ENCODE results near the gene EEF1AKMT2.
"Not testable (repeated sequence)": the region's sequence is repeated elsewhere in the genome, so short reads cannot be mapped to it uniquely, and the experiment has no call there.

Gene EEF1AKMT2

GRCh38 chr10:124755581-124755980 is 36.1 kb downstream of the EEF1AKMT2 start:
- DNase-seq (ENCODE audit: low read depth, low spot score), result no peak

GRCh38 chr10:124754227-124754626 is 37.5 kb downstream of the EEF1AKMT2 start:
- DNase-seq (ENCODE audit: low read depth, low spot score), result no peak

GRCh38 chr10:124748953-124749645 is 42.6 kb downstream of the EEF1AKMT2 start:
- DNase-seq (ENCODE audit: low read depth, low spot score), result no peak

- no peak for DNase-seq (ENCODE audit: low read depth, low spot score)
These were observed 43.5 kb downstream of the EEF1AKMT2 start for GRCh38 chr10:124748166-124748565.

- no peak for DNase-seq (ENCODE audit: low read depth, low spot score)
These were observed 43.9 kb downstream of the EEF1AKMT2 start for GRCh38 chr10:124747745-124748144.

GRCh38 chr10:124746992-124747391 is 44.7 kb downstream of the EEF1AKMT2 start:
- DNase-seq (ENCODE audit: low read depth, low spot score), result no peak

- DNase-seq (ENCODE audit: low read depth, low spot score), result not testable (repeated sequence)
These were observed 45.2 kb downstream of the EEF1AKMT2 start for GRCh38 chr10:124746447-124746846.

GRCh38 chr10:124745673-124746072 is 46.0 kb downstream of the EEF1AKMT2 start:
- no peak for DNase-seq (ENCODE audit: low read depth, low spot score)

- DNase-seq (ENCODE audit: low read depth, low spot score), result no peak
These were observed 46.4 kb downstream of the EEF1AKMT2 start for GRCh38 chr10:124745252-124745651.

GRCh38 chr10:124744102-124745050 is 47.3 kb downstream of the EEF1AKMT2 start, which contains the start of gene FAM53B:
Gene FAM53B (minus strand): TSS chr10:124744378. CDS start chr10:124706713, 37,665 bp downstream.
- no peak for DNase-seq (ENCODE audit: low read depth, low spot score)

- no peak for DNase-seq (ENCODE audit: low read depth, low spot score)
These were observed 48.2 kb downstream of the EEF1AKMT2 start for GRCh38 chr10:124743191-124744101.

GRCh38 chr10:124742413-124743190 is 49.1 kb downstream of the EEF1AKMT2 start:
- no peak for DNase-seq (ENCODE audit: low read depth, low spot score)

GRCh38 chr10:124741922-124742412 is 49.7 kb downstream of the EEF1AKMT2 start:
- no peak for DNase-seq (ENCODE audit: low read depth, low spot score)

GRCh38 chr10:124741281-124741921 is 50.3 kb downstream of the EEF1AKMT2 start:
- no peak for DNase-seq (ENCODE audit: low read depth, low spot score)

- DNase-seq (ENCODE audit: low read depth, low spot score), result no peak
These were observed 51.1 kb downstream of the EEF1AKMT2 start for GRCh38 chr10:124740369-124741280.

- DNase-seq (ENCODE audit: low read depth, low spot score), result no peak
These were observed 51.7 kb downstream of the EEF1AKMT2 start for GRCh38 chr10:124739986-124740368.

GRCh38 chr10:124739119-124739921 is 52.4 kb downstream of the EEF1AKMT2 start:
- DNase-seq (ENCODE audit: low read depth, low spot score), result no peak

- DNase-seq (ENCODE audit: low read depth, low spot score), result no peak
These were observed 53.2 kb downstream of the EEF1AKMT2 start for GRCh38 chr10:124738441-124738840.

Measured in iPS DF 19.7 (cell line).